GM19395 (cell line): Measurements from ENCODE around the gene CTNS.

Source experiments
- ATAC-seq: cut with Tn5 transposase; IDR thresholded peaks from one replicate; pipeline ENCODE4 v1.9.1; 2021; ENCODE audit warnings: mild to moderate bottlenecking, moderate library complexity; ENCODE audit not compliant: unreplicated experiment

CTNS gene

GRCh38 chr17:3636154-3636907 is at the start of gene CTNS, which contains the start of gene SHPK:
Gene CTNS, plus strand, starts transcription at chr17:3636760. Its CDS starts 3,447 bp downstream, at chr17:3640207.
Gene SHPK, minus strand, starts transcription at chr17:3636250. Its CDS starts 31 bp downstream, at chr17:3636219.
- peak; percentile 91 for ATAC-seq

- no peak for ATAC-seq
These were observed 46.8 kb upstream of the CTNS start for GRCh38 chr17:3589784-3590183.

GRCh38 chr17:3590231-3590630 is 46.3 kb upstream of the CTNS start:
- ATAC-seq = no peak

- no peak for ATAC-seq
These were observed 45.8 kb upstream of the CTNS start for GRCh38 chr17:3590768-3591167.

GRCh38 chr17:3592216-3592860 is 44.2 kb upstream of the CTNS start:
- ATAC-seq = no peak

- ATAC-seq = no peak
These were observed 43.2 kb upstream of the CTNS start for GRCh38 chr17:3593384-3593783.

- no peak for ATAC-seq
These were observed 42.3 kb upstream of the CTNS start for GRCh38 chr17:3594051-3594800.

GRCh38 chr17:3594976-3595375 is 41.6 kb upstream of the CTNS start:
- no peak for ATAC-seq

GRCh38 chr17:3596804-3597464 is 39.6 kb upstream of the CTNS start:
- ATAC-seq = no peak

- no peak for ATAC-seq
These were observed 38.5 kb upstream of the CTNS start for GRCh38 chr17:3598078-3598477.

GRCh38 chr17:3600529-3601205 is 35.9 kb upstream of the CTNS start:
- no peak for ATAC-seq

- no peak for ATAC-seq
These were observed 34.1 kb upstream of the CTNS start for GRCh38 chr17:3602499-3602898.

GRCh38 chr17:3603119-3603869 is 33.3 kb upstream of the CTNS start:
- no peak for ATAC-seq

- ATAC-seq = no peak
These were observed 32.7 kb upstream of the CTNS start for GRCh38 chr17:3603870-3604259.

- no peak for ATAC-seq
These were observed 26.9 kb upstream of the CTNS start for GRCh38 chr17:3609689-3610088.

- no peak for ATAC-seq
These were observed 26.0 kb upstream of the CTNS start for GRCh38 chr17:3610523-3610922.

GRCh38 chr17:3613124-3613523 is 23.4 kb upstream of the CTNS start:
- no peak for ATAC-seq

GRCh38 chr17:3615160-3615870 is 21.2 kb upstream of the CTNS start:
- no peak for ATAC-seq

GRCh38 chr17:3621146-3621720 is 15.3 kb upstream of the CTNS start:
- ATAC-seq = no peak
